ENCODE results near the gene COX4I2.
A peak's percentile ranks its signal among the peaks of the same experiment; 100 is the strongest.

COX4I2 gene

DNA sequence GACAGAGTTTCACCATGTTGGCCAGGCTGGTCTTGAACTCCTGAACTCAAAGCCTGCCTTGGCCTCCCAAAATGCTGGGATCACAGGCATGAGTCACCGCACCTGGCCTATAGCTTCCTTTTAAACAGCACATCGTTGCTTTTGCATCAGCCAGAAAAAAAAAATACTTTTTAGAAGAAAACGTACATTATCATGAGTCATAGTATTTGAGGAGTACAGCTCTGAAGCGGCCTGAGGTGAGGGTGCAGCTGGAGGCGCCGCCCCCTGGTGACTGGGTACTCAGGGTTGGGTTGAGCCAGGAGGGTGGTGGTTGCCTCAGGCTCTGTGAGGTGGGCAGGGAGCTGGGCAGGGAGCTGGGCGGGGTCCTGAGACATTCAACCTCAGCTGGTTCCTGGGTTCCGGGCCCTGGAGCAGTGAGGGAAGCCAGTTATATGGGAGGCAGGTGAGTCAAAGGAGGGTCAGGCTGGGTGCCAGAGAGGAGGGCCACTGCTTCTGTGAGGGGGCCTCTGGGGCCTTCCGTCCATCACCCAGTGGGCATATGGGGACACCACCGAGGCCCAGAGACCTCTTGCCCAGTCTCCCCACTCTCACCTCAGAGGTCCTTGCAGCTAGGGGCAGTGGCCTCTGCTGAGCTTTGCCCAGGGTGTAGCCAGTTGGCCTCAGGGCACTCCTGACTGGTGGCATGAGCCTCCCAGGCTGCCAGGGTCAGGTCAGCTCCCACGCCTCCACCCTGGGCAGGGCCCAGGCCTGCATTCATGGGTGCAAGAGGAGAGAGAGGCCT, 44.3 kb upstream of the COX4I2 start:
- Histone ChIP-seq H3K36me3 (ENCODE audit: control insufficient read depth in 2 of 2, insufficient read depth in 1 of 2, low read length in 2 of 2) (no peaks in the 10 kb centered on the region), H3K27ac (ENCODE audit: extremely low read depth, low read depth, low read length) (no peak overlapping the region), H3K4me3 (ENCODE audit: low read depth, low read length) (no peak overlapping the region), H3K4me1 (ENCODE audit: control insufficient read depth, insufficient read depth, low read length) (no peaks in the 10 kb centered on the region), H3K9me3 (ENCODE audit: control insufficient read depth, insufficient read depth, low read depth, low read length) (no peaks in the 10 kb centered on the region)
- CTCF ChIA-PET: interaction anchor here (0.6 to 2.0 kb wide), 9 partner anchors 10 to 271 kb away, joined by 3 to 7 read pairs (median 4); no protein-coding TSS in a partner anchor
- POLR2A ChIA-PET: interaction anchor here (0.6 to 3.5 kb wide), 3 partner anchors 9 to 20 kb away, joined by 4 to 30 read pairs (median 5); partner anchors contain the start of gene ID1
- TF ChIP-seq OSR2 (tag by site-specific recombination; IDR thresholded peaks at IDR 0.05): no peak
- no peak for TF ChIP-seq PBX3 (CRISPR knock-in tag; IDR thresholded peaks at IDR 0.05)
- TF ChIP-seq ZFP37 (tag by site-specific recombination; IDR thresholded peaks at IDR 0.05): no peak
- TF ChIP-seq ZBTB20 (tag by site-specific recombination; IDR thresholded peaks at IDR 0.05): peak; percentile 92
- TF ChIP-seq ZNF175 (tag by site-specific recombination; IDR thresholded peaks at IDR 0.05): no peak
- TF ChIP-seq, protein P1, sequence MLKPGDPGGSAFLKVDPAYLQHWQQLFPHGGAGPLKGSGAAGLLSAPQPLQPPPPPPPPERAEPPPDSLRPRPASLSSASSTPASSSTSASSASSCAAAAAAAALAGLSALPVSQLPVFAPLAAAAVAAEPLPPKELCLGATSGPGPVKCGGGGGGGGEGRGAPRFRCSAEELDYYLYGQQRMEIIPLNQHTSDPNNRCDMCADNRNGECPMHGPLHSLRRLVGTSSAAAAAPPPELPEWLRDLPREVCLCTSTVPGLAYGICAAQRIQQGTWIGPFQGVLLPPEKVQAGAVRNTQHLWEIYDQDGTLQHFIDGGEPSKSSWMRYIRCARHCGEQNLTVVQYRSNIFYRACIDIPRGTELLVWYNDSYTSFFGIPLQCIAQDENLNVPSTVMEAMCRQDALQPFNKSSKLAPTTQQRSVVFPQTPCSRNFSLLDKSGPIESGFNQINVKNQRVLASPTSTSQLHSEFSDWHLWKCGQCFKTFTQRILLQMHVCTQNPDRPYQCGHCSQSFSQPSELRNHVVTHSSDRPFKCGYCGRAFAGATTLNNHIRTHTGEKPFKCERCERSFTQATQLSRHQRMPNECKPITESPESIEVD (tag by site-specific recombination; IDR thresholded peaks at IDR 0.05): peak; percentile 71; the same call in 1 of the 2 replicates
- TF ChIP-seq ZNF585B (tag by site-specific recombination; IDR thresholded peaks at IDR 0.05): no peak
- TF ChIP-seq ZNF311 (tag by site-specific recombination; IDR thresholded peaks at IDR 0.05; ENCODE audit: borderline replicate concordance): no peak
- no peak for TF ChIP-seq ZBTB48 (tag by site-specific recombination; IDR thresholded peaks at IDR 0.05)
- peak; percentile 59 for TF ChIP-seq ZIC2 (tag by site-specific recombination; IDR thresholded peaks at IDR 0.05)
- peak; percentile 19; the same call in 1 of the 2 replicates for TF ChIP-seq SP2 (tag by site-specific recombination; IDR thresholded peaks at IDR 0.05)
- TF ChIP-seq, protein P2, sequence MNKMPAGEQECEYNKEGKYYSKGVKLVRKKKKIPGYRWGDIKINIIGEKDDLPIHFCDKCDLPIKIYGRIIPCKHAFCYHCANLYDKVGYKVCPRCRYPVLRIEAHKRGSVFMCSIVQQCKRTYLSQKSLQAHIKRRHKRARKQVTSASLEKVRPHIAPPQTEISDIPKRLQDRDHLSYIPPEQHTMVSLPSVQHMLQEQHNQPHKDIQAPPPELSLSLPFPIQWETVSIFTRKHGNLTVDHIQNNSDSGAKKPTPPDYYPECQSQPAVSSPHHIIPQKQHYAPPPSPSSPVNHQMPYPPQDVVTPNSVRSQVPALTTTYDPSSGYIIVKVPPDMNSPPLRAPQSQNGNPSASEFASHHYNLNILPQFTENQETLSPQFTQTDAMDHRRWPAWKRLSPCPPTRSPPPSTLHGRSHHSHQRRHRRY (tag by site-specific recombination; IDR thresholded peaks at IDR 0.05): no peak
- TF ChIP-seq, protein P3, sequence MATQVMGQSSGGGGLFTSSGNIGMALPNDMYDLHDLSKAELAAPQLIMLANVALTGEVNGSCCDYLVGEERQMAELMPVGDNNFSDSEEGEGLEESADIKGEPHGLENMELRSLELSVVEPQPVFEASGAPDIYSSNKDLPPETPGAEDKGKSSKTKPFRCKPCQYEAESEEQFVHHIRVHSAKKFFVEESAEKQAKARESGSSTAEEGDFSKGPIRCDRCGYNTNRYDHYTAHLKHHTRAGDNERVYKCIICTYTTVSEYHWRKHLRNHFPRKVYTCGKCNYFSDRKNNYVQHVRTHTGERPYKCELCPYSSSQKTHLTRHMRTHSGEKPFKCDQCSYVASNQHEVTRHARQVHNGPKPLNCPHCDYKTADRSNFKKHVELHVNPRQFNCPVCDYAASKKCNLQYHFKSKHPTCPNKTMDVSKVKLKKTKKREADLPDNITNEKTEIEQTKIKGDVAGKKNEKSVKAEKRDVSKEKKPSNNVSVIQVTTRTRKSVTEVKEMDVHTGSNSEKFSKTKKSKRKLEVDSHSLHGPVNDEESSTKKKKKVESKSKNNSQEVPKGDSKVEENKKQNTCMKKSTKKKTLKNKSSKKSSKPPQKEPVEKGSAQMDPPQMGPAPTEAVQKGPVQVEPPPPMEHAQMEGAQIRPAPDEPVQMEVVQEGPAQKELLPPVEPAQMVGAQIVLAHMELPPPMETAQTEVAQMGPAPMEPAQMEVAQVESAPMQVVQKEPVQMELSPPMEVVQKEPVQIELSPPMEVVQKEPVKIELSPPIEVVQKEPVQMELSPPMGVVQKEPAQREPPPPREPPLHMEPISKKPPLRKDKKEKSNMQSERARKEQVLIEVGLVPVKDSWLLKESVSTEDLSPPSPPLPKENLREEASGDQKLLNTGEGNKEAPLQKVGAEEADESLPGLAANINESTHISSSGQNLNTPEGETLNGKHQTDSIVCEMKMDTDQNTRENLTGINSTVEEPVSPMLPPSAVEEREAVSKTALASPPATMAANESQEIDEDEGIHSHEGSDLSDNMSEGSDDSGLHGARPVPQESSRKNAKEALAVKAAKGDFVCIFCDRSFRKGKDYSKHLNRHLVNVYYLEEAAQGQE (tag by site-specific recombination; IDR thresholded peaks at IDR 0.05): no peak
- TF ChIP-seq ZBTB21 (tag by site-specific recombination; IDR thresholded peaks at IDR 0.05): no peak
- no peak for TF ChIP-seq ZNF501 (tag by site-specific recombination; IDR thresholded peaks at IDR 0.05)
- TF ChIP-seq, protein P4, sequence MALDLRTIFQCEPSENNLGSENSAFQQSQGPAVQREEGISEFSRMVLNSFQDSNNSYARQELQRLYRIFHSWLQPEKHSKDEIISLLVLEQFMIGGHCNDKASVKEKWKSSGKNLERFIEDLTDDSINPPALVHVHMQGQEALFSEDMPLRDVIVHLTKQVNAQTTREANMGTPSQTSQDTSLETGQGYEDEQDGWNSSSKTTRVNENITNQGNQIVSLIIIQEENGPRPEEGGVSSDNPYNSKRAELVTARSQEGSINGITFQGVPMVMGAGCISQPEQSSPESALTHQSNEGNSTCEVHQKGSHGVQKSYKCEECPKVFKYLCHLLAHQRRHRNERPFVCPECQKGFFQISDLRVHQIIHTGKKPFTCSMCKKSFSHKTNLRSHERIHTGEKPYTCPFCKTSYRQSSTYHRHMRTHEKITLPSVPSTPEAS (tag by site-specific recombination; IDR thresholded peaks at IDR 0.05): no peak
- TF ChIP-seq SP3 (tag by site-specific recombination; IDR thresholded peaks at IDR 0.05): 0 out of 2 replicates have a peak, but pooled peaks have one; percentile 28
- TF ChIP-seq KLF16 (tag by site-specific recombination; IDR thresholded peaks at IDR 0.05): no peak
- TF ChIP-seq, protein P5, sequence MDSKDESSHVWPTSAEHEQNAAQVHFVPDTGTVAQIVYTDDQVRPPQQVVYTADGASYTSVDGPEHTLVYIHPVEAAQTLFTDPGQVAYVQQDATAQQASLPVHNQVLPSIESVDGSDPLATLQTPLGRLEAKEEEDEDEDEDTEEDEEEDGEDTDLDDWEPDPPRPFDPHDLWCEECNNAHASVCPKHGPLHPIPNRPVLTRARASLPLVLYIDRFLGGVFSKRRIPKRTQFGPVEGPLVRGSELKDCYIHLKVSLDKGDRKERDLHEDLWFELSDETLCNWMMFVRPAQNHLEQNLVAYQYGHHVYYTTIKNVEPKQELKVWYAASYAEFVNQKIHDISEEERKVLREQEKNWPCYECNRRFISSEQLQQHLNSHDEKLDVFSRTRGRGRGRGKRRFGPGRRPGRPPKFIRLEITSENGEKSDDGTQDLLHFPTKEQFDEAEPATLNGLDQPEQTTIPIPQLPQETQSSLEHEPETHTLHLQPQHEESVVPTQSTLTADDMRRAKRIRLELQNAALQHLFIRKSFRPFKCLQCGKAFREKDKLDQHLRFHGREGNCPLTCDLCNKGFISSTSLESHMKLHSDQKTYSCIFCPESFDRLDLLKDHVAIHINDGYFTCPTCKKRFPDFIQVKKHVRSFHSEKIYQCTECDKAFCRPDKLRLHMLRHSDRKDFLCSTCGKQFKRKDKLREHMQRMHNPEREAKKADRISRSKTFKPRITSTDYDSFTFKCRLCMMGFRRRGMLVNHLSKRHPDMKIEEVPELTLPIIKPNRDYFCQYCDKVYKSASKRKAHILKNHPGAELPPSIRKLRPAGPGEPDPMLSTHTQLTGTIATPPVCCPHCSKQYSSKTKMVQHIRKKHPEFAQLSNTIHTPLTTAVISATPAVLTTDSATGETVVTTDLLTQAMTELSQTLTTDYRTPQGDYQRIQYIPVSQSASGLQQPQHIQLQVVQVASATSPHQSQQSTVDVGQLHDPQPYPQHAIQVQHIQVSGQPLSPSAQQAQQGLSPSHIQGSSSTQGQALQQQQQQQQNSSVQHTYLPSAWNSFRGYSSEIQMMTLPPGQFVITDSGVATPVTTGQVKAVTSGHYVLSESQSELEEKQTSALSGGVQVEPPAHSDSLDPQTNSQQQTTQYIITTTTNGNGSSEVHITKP (tag by site-specific recombination; IDR thresholded peaks at IDR 0.05): no peak
- peak; percentile 53 for TF ChIP-seq GLIS1 (tag by site-specific recombination; IDR thresholded peaks at IDR 0.05)
- TF ChIP-seq ZNF248 (tag by site-specific recombination; IDR thresholded peaks at IDR 0.05): no peak
- peak; percentile 98 for TF ChIP-seq KLF1 (tag by site-specific recombination; IDR thresholded peaks at IDR 0.05)
- no peak for TF ChIP-seq ZNF792 (tag by site-specific recombination; IDR thresholded peaks at IDR 0.05)
- no peak for TF ChIP-seq ZNF830 (tag by site-specific recombination; IDR thresholded peaks at IDR 0.05; ENCODE audit: low read depth)
